Sciatic nerve (tissue), 1 donor: ENCODE measurements around the gene ZNF80. TPM values are rescaled to one million over a fixed set of nuclear protein-coding genes. Genes with fewer than 3 reads are reported as not detected.

Experiments
- total RNA-seq: library from RNA; stranded (reverse); fragmentation: NEBNext Ultra II Directional; extraction: Animal tissue kit (Norgen Biotek cat#: 25700); gene quantifications from one replicate; pipeline ENCODE4 v1.2.1, GENCODE V29; 2021
- donor health status: DM: no; HTN: no; CAD: no.

Gene ZNF80
- total RNA-seq, 1 donor from 2014 or later = not detected

Other genes starting within 250 kb of the ZNF80 start
- gene CCDC191, start 181.1 kb downstream of the ZNF80 start, total RNA-seq = 13.9 TPM
- 21.4 TPM for gene QTRT2, start 180.8 kb downstream of the ZNF80 start, total RNA-seq
- not detected for gene DRD3, start 58.5 kb downstream of the ZNF80 start, total RNA-seq
- 1.1 TPM for gene TIGIT, start 56.5 kb upstream of the ZNF80 start, total RNA-seq